Measurements from ENCODE around the gene ALPK3. TPM values are rescaled to one million over a fixed set of nuclear protein-coding genes. Genes with fewer than 3 reads are reported as not detected.
A peak's percentile ranks its signal among the peaks of the same experiment; 100 is the strongest.
"Not testable (repeated sequence)": the region's sequence is repeated elsewhere in the genome, so short reads cannot be mapped to it uniquely, and the experiment has no call there.

The ALPK3 gene
- total RNA-seq, 1 donor from 2014 or later = 64.6 TPM

- DNase-seq = no peak
Observed at GRCh38 chr15:84876269-84876668, 59.1 kb downstream of the ALPK3 start.

- DNase-seq = not testable (repeated sequence)
Observed at GRCh38 chr15:84877701-84878100, 60.5 kb downstream of the ALPK3 start.

GRCh38 chr15:84878504-84878903, 61.3 kb downstream of the ALPK3 start:
- peak; percentile 74 for DNase-seq

DNA sequence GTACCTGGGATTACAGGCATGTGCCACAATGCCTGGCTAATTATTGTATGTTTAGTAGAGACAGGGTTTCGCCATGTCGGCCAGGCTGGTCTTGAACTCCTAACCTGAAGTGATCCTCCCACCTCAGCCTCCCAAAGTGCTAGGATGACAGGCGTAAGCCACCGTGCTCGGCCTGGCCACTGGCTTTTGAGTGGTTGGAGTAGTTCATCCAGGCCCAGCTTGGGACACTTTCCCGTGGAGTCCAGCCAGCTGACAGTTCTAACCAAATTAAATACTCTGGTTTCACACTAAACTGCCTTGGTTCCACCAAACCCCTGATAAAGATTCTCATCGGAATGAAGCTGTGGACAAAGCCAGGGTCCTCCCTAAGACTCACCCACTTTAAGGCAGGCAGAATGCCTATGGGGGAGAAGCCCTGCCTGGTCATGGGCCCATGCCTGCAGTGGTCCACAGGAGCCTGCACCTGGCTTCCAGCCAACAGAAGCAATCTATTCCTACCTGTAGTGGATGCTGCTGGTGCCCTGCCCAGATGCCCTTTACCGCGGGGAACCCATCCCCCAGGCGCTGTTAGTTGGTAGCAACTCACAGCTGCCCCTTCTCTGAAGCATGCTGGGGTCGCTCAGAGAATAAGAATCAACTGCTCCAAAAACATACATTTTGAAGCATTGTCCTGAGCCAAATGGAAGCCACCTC, 62.1 kb downstream of the ALPK3 start:
- DNase-seq = no peak

DNA sequence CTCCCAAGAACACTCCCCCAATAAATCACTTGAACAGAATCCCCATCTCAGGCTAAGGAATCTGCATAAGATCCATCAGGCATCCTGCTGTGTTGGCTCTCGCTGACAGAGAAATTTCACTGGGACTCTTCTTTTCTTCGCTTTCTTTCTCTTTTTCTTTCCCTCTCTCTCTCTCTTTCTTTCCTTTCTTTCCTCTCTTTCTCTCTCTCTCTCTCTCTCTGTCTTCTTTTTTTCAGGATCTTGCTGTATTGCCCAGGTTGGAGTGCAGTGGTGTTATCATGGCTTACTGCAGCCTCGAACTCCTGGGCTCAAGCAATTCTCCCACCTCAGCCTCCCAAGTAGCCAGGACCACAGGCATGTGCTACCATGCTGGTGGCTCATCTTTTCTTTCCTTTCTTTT, 62.9 kb downstream of the ALPK3 start:
- DNase-seq = no peak

DNA sequence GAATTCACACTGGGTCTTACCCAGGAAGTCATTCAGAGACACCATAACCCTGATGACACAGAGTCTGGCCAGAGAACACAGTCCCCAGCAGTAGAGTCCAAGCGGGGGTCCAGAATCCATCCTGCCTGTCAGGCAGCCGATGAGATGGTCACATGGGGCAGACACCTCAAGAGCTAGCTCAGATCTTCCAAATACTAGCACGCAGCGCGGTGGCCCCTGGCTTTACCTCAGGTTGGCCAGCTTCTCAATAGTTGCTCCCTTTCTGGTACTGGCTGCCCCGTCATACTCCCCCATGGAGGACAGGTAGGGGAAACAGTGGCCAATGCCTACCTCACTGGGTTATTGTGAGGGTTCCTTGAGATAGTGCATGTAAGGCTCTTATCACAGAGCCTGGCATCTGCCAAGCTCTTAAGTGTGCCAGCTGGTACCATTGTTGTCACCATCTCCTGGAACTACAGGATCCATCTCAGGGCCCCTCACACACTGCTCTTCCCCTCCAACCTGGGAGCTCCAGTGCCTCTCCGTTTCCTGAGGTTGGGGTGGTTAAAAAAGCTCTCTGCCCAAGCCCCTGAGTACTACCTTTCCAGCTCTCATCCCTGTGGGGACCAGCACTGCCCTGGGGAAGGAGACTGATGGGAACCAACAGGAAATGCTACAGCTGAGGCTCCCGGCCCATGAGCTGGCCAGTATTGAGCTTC, 63.8 kb downstream of the ALPK3 start:
- DNase-seq = no peak

GRCh38 chr15:84881520-84881830, 64.3 kb downstream of the ALPK3 start:
- DNase-seq = no peak

GRCh38 chr15:84883466-84883865, 66.3 kb downstream of the ALPK3 start:
- DNase-seq = no peak

- no peak for DNase-seq
Observed at GRCh38 chr15:84883916-84884781, 67.0 kb downstream of the ALPK3 start, which contains the start of gene SLC28A1. TSS of gene SLC28A1 (plus strand) at chr15:84884662. CDS start at chr15:84887761, 3,099 bp downstream.

DNA sequence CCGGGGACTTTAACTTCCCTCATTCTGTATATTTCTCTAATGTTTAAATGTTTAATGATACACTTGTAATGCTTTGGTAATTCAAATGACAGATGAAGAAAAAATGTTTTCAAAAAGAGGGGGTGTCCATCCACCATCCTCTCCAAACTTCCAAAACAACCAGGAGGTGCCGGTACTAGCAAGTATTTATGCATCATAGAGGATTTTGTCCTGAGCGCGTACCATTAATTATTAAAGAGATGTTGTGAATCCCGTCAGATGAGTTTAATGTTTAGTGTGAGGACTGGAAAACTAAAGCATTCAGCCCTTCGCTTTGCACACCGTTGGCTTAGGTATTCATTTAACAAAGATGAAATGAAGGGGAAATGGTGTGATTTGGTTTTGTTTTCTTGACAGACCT, 68.6 kb downstream of the ALPK3 start:
- DNase-seq = no peak

DNA sequence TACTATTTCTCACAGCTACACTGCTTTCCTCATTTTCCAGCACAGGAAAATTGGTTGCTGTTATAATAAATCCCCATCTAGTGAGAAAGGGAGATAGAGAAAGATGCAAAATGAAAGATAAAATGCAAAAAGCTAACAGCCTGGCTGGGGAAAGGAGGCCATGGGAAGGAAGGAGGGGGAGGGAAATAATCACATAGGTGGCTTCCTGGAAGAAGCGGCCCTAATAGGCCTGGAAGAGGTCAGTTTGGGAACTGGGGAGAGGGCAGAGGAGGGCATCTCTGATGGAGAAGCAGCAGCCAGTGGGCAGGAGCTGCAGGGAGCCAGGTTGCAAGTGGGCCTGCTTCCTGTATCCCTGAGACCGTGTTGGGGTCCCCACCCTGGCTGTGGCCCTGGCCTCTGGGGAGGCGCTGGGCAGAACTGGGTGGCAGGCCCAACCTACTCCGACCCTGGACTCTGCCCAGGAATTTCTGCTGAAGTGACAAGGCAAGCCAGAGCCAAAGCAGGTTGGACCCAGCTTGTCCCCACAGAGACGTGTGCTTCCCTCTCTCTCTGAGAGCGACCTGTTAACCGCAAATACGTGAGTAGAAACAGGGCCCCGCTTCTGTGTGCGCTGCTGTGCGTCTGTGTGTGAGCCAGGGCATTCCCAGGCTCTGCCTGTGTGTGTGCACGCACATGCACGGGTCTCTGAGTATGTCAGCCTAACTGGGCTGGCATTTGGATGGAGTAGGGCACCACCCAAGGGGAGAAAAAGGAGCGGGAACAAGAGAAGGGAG, 69.2 kb downstream of the ALPK3 start:
- no peak for DNase-seq

DNA sequence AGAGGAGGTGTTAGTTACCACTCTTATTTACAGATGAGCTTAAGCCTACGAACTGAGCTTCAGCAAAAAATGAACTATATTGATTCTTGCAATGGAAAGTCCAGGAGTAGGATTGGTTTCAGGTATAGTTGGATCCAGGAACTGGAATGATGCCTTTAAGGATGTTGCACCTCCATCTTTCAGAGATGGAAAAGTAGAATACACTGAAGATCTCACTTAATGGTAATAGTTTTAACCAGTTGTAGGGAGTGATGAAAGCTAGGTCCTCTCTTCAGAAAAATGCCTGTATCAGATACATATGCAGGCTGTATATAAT, 69.8 kb downstream of the ALPK3 start:
- DNase-seq = no peak

DNA sequence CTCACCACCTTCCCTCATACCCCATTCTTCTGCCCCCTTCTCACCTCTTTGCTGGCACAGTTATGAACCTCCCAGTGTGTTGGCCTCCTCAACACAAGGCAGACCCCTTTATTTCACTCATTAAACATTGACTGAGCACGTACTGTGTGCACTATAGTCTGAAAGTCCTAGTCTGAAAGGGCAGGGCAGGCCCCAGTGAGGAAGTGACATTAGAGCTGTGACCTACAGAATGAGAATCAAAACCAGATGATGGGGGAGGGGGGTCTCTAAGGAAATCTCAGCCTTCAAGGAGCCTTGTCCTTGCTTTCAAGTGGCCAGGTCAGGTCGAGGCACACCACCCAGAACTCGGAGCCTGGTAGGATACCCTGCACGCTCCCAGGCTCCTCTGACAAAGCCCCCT, 70.8 kb downstream of the ALPK3 start:
- no peak for DNase-seq

DNA sequence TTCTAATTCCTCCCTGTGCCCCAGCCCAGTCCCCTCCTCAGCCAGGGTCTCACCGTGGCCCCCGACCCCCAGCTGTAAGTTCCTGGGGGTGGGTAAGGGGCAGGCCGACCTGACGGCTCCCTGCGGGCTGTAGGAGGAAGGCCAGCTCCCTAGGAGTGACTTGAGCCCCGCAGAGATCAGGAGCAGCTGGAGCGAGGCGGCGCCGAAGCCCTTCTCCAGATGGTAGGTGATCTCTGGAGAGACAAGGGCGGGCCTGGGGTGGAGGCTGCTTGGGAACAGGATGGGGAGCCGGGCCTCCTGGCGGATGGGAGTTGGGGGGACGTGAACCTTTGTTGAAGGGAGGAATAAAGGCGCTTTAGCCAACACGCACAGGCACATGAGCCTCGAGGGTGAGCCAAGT, 71.5 kb downstream of the ALPK3 start:
- no peak for DNase-seq

GRCh38 chr15:84889313-84889990, 72.3 kb downstream of the ALPK3 start:
- DNase-seq = no peak

DNA sequence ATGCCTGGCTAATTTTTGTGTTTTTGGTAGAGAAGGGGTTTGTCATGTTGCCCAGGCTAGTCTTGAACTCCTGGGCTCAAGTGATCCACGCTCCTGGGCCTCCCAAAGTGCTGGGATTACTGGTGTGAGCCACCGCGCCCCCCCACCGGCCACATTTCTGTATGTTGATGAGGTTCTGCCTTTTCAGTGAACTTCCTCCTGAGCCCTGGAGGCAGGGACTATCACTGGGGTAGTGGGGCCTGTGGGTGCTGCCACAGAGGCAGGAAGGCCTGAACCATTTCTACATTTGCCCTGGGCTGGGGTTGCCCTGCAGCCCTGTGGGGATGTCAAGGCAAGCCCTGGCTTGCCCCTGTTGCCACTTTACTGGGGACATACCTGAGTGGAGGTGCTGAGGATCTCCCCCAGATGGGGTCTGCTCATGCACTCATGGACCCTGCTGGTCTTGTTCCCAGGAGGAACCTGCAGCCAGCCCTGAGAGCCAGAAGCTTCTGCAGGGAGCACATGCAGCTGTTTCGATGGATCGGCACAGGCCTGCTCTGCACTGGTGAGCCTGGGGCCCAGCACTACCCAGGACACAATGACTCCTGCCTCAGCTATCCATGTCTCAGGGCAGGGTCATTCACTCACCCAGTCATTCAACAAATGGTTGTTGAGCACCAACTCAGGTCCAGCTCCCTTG, 73.0 kb downstream of the ALPK3 start:
- DNase-seq = no peak

DNA sequence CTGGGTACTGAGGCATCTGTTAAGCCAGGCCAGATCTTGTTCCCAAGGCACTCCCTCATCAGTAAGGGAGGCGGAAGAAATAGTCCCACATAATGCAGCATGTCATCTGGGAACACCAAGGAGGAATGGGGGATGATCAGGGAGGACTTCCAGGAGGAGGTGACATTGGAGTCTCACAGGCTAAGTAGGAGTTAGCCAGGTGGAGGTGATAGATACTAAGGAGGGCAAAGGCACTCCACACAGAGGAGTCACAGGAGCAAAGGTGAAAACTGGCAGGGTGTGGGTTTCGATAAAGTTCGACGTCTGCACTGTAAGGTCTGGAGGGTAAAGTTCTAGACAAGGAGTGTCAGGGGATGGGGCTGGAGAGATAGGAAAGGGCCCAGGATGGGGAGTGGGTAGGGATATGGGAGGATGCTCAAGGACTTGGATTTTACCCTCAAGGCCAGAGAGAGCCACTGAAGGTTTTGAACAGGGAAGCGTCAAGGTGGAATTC, 73.6 kb downstream of the ALPK3 start:
- DNase-seq = no peak

DNA sequence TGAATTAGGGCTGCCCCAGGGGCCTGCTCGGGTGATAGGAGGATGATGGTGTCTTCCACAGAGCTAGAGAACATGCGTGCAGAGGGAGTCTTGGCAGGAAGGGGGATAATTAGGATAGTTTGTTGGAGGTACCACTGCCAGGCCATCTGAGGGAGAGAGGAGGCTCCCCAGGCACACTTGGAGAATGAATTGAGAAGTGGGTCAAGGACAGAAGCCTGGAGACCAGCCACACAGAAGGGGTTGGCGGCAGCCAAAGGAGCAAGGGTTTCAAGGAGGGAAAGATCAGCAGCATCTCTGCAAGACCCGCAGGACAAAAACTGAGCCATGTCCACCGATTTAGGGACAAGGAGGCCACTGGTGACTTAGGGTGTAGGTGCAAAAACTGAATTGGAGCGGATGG, 74.2 kb downstream of the ALPK3 start:
- no peak for DNase-seq

GRCh38 chr15:84892786-84893307, 75.7 kb downstream of the ALPK3 start:
- no peak for DNase-seq

DNA sequence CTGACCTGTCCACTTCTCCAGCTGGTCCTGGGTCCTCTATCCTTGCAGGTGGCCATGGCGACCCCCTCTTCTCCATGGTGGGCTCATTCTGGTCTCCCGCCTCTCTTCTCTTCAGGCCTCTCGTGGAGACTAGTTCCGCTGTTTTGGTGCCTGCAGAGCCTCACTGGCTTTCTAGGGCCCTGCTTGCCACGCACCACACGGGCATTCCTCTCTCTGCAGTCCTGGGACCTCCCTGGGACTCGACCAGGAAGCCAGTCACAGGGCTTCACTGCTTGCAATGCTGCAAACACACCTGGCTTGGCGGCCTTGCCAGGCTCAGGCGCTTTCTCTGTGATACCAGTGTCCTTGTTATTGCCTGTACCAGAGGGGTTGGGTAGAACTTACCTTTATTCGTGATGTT, 76.5 kb downstream of the ALPK3 start:
- no peak for DNase-seq

Measured in tongue (tissue), 2 donors.